Chondrocyte (in vitro differentiated cells): ENCODE data around the gene ZNF521. TPM values are rescaled to one million over a fixed set of nuclear protein-coding genes. Genes with fewer than 3 reads are reported as not detected.

ENCODE experiments used
- DNase-seq: peaks from one replicate; pipeline ENCODE4 v3.0.0; 2021; ENCODE audit warnings: mixed read lengths, low spot score
- H3K27ac Mint-ChIP-seq: one replicate; pipeline ENCODE4 v1.8.0; 2021; ENCODE audit warnings: mild to moderate bottlenecking, moderate library complexity, mixed read lengths; ENCODE audit not compliant: unreplicated experiment
- H3K27me3 Mint-ChIP-seq: 2 replicates; pipeline ENCODE4 v1.8.0; 2021; ENCODE audit warnings: low read depth, mixed read lengths
- H3K36me3 Mint-ChIP-seq: 2 replicates; pipeline ENCODE4 v1.8.0; 2021; ENCODE audit warnings: low read depth, mixed read lengths
- H3K4me1 Mint-ChIP-seq: 2 replicates; pipeline ENCODE4 v1.8.0; 2021; ENCODE audit warnings: low read depth, mild to moderate bottlenecking, mixed read lengths
- H3K4me3 Mint-ChIP-seq: one replicate; pipeline ENCODE4 v1.8.0; 2021; ENCODE audit warnings: mild to moderate bottlenecking, moderate library complexity, mixed read lengths; ENCODE audit not compliant: unreplicated experiment
- H3K9me3 Mint-ChIP-seq: 2 replicates; pipeline ENCODE4 v1.8.0; 2021; ENCODE audit warnings: low read depth, mixed read lengths
- CTCF ChIP-seq: fragments of 200-600 bp; sonication (generic); IDR thresholded peaks from 2 replicates; pipeline ENCODE4 v1.5.0; 2021; ENCODE audit warnings: antibody characterized with exemption, mild to moderate bottlenecking, moderate library complexity
- total RNA-seq: library from RNA; stranded (reverse); gene quantifications from 3 replicates; pipeline ENCODE4 v1.2.1, GENCODE V29; 2021

ZNF521 gene
- total RNA-seq, 1 donor from 2014 or later, result 29.7 TPM

DNA sequence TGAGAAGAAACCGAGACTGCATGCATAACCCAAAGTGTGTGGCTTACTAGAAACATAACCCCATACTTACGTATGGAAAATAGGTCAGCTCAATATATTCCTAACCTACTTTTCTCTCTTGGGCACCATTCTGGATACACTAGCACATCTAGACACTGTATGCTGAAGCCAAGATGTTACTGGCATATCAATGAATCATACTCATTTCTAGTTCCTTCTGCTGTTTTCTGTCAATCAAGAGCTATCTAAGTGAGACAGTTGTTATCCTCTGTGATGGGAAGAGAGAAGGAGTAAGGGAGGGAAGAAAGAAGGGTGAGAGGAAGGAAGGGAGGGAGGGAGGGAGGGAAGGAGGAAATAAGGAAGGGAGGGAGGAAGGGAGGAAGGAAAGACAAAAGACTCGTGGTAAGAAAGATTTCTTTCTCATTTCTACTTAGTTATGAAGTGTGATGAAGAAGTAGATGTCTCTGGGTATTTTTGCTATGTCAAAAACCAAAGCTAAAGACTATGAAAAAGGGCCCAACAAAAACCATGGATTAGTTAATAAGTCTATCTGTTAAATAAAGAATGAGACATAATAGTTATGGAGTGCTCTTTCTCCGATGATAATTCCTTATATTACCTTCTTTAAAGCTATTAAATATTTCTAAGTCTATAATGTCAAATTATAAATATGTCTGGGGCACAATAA is 248.4 kb downstream of the ZNF521 start:
- Mint-ChIP-seq H3K4me3 (no peak overlapping the region), H3K27ac (no peak overlapping the region), H3K9me3 (no peaks in the 10 kb centered on the region), H3K4me1 (peaks cover 16% of the 10 kb centered on the region), H3K36me3 (no peaks in the 10 kb centered on the region), H3K27me3 (no peaks in the 10 kb centered on the region)
- DNase-seq, result no peak
- TF ChIP-seq CTCF, result no peak

GRCh38 chr18:25102662-25103061 is 249.3 kb downstream of the ZNF521 start:
- no peak for TF ChIP-seq CTCF
- H3K4me1 Mint-ChIP-seq, result peaks cover 19% of the 10 kb centered on the region
- DNase-seq, result no peak
- no peak overlapping the region for H3K27ac Mint-ChIP-seq
- H3K9me3 Mint-ChIP-seq, result no peaks in the 10 kb centered on the region
- H3K36me3 Mint-ChIP-seq, result no peaks in the 10 kb centered on the region
- no peaks in the 10 kb centered on the region for H3K27me3 Mint-ChIP-seq
- H3K4me3 Mint-ChIP-seq, result no peak overlapping the region

DNA sequence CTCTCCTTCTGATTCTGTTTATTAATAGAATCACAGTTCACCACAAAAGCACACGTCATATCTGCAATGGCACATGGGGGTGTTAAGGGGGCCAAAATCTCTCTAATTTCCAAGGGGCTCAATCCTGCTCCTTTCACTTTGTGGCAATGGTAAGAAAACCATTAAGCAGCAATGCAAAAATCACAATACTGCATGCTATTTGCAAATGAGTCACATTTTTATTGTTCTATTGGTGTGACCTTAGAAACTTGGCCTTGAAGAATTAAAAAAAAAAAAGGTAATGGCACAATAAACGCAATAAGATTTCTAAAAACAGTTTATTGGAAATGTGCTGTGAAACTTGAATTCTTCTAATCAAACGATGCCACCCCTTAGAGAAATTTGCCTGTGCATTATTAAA is 251.5 kb downstream of the ZNF521 start:
- Mint-ChIP-seq H3K4me3 (no peak overlapping the region), H3K27me3 (no peaks in the 10 kb centered on the region), H3K4me1 (peaks cover 24% of the 10 kb centered on the region), H3K36me3 (no peaks in the 10 kb centered on the region), H3K9me3 (no peaks in the 10 kb centered on the region), H3K27ac (no peak overlapping the region)
- no peak for TF ChIP-seq CTCF
- no peak for DNase-seq

- H3K4me3 Mint-ChIP-seq, result no peak overlapping the region
- DNase-seq, result no peak
- no peaks in the 10 kb centered on the region for H3K9me3 Mint-ChIP-seq
- peaks cover 24% of the 10 kb centered on the region for H3K4me1 Mint-ChIP-seq
- H3K27ac Mint-ChIP-seq, result no peak overlapping the region
- no peaks in the 10 kb centered on the region for H3K27me3 Mint-ChIP-seq
- no peaks in the 10 kb centered on the region for H3K36me3 Mint-ChIP-seq
- TF ChIP-seq CTCF, result peak; percentile 10
These were observed 252.1 kb downstream of the ZNF521 start for GRCh38 chr18:25099895-25100294.

- TF ChIP-seq CTCF, result no peak
- Mint-ChIP-seq H3K36me3 (no peaks in the 10 kb centered on the region), H3K27me3 (no peaks in the 10 kb centered on the region), H3K4me1 (peaks cover 22% of the 10 kb centered on the region), H3K9me3 (no peaks in the 10 kb centered on the region), H3K27ac (no peak overlapping the region), H3K4me3 (no peak overlapping the region)
- no peak for DNase-seq
These were observed 254.4 kb downstream of the ZNF521 start for GRCh38 chr18:25097569-25098056.
